H54 (cell line): ENCODE measurements around the gene SERGEF.

Experiments
- DNase-seq: peaks from one replicate; pipeline ENCODE4 v3.0.0; 2011; ENCODE audit warnings: low spot score, mixed read lengths; ENCODE audit not compliant: insufficient read length
- FAIRE-seq: peaks from 3 replicates; lab custom pipeline; 2011; peaks lifted over from hg19 to GRCh38; lab: Jason Lieb, UNC
- POLR2A ChIP-seq: IDR thresholded peaks from 2 replicates; pipeline ENCODE4 v1.6.1; 2011; ENCODE audit warnings: low read depth, mild to moderate bottlenecking, low read length

The SERGEF gene

DNA sequence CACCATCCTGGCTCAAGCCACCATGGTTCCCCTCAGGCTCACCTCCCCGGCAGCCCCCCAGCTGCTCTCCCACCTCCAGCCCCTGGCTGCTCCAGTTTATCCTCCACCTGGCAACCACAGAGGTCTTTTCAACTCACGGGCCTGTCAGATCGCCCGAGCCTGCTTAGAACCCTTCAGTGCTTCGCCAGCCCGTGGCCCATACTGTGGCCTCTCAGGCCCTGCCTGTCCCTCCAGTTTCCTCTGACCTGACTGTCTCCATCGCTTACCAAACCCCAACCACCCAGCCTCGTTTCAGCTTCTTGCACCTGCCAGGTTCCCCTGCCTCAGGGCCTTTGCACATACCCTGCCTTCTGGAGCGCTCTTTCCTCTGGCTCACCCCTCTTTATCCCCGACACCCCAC, 271.4 kb downstream of the SERGEF start:
- no peak for FAIRE-seq
- no peak for DNase-seq
- no peak for TF ChIP-seq POLR2A

GRCh38 chr11:17740649-17741235, 272.1 kb downstream of the SERGEF start:
- DNase-seq (no peak), FAIRE-seq (no peak)
- TF ChIP-seq POLR2A: no peak

DNA sequence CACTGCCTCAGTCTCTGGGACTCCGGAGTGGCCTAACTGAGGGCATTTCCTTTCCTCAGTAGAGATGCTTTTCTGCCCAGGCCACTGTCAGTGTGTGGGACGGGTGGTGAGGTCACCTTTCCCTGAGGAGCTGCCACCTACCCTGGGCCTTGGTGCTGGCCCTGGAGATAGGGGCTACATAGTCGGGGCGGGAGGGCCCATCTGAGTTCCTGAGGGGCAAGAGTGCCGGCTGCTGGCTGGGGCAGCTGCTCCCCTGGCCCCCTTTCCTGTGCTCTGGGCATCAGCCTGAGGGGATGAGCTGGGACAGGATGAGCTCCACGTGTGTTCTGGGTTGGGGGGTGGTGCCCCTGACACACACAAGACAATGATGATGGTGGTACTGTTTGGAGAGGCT, 272.9 kb downstream of the SERGEF start:
- FAIRE-seq: no peak
- no peak for TF ChIP-seq POLR2A

DNA sequence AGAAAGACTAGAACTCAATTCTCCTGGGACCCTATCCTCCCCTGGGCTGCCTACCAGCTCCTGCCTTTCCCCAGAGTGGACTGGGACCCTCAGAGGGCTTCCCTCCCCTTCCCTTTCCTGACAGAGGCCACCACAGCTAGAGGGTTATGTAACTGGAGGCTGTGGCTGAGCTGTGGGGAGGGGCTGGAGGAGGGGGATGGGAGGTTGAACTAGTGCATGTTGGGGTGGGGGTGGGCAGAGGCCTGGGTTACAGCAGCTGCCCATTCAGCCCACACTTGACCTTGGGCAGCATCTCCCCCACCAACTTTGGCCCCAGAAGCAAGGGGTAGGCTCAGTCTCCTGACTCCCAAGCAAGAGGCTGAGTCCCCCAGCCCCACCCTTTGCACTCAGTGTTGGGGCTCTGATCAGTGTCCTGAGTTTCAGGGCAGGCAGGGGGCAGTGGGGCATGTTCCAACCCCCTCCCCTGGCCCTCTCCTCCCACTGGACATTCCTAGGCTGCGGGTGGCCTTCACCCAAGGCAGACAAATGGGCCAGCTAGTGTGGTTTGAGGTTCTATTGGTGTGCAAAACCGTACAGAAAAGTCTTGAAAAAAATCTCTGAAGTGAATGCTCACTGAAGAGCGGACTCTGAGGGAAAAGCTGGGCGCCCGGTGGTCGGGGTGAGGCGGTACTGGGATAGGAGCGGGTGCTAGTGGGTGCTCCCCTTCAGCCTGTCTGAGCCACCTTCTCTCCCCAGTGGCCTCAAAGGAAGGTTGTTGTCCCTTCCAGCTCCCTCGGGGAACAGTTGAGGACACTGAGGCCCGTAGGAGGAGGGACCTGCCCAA, 274.5 kb downstream of the SERGEF start:
- DNase-seq: no peak
- FAIRE-seq: no peak
- no peak for TF ChIP-seq POLR2A

More for the DNA sequence above, 272.9 kb downstream of the SERGEF start:
- no peak for DNase-seq
